GM12892 (cell line): ENCODE measurements around the gene ECE2.

Experiments
- POLR2A ChIP-seq: IDR thresholded peaks from 2 replicates; pipeline ENCODE4 v1.6.1; 2011; ENCODE audit warnings: low read depth, low read length, control low read depth
- TAF1 ChIP-seq: IDR thresholded peaks from 2 replicates; pipeline ENCODE4 v1.6.1; 2011; ENCODE audit warnings: low read depth, mild to moderate bottlenecking, control low read depth, low read length, borderline replicate concordance

DNA sequence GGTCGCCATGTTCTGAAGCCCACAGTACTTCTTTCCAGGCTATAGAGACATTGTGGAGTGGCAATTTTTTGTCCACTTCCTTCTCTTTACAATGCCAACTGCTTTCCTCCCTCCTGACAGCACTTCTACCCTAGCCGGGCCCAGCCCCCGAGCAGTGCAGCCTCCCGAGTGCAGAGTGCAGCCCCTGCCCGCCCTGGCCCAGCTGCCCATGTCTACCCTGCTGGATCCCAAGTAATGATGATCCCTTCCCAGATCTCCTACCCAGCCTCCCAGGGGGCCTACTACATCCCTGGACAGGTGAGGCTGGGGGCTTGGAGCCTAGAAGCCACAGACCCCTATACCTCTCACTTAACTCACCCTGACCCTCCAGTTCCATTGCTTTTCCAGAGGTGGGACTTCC, 41.4 kb downstream of the ECE2 start:
- no peak for TF ChIP-seq POLR2A
- no peak for TF ChIP-seq TAF1
